Neural crest cell (in vitro differentiated cells): ENCODE measurements around the gene IL12RB2. TPM values are rescaled to one million over a fixed set of nuclear protein-coding genes. Genes with fewer than 3 reads are reported as not detected.

Source experiments
- DNase-seq: peaks from one replicate; pipeline ENCODE4 v3.0.0; 2021; ENCODE audit warnings: low read depth, mixed read lengths, low spot score
- H3K27ac Mint-ChIP-seq: one replicate; pipeline ENCODE4 v1.8.0; 2021; ENCODE audit warnings: mild to moderate bottlenecking, mixed read lengths; ENCODE audit not compliant: unreplicated experiment
- H3K27me3 Mint-ChIP-seq: 2 replicates; pipeline ENCODE4 v1.8.0; 2021; ENCODE audit warnings: low read depth, mild to moderate bottlenecking, mixed read lengths
- H3K36me3 Mint-ChIP-seq: 2 replicates; pipeline ENCODE4 v1.8.0; 2021; ENCODE audit warnings: low read depth, mild to moderate bottlenecking, mixed read lengths
- H3K4me1 Mint-ChIP-seq: 2 replicates; pipeline ENCODE4 v1.8.0; 2021; ENCODE audit warnings: mixed read lengths
- H3K4me3 Mint-ChIP-seq: one replicate; pipeline ENCODE4 v1.8.0; 2021; ENCODE audit warnings: mild to moderate bottlenecking, mixed read lengths
- H3K9me3 Mint-ChIP-seq: 2 replicates; pipeline ENCODE4 v1.8.0; 2021; ENCODE audit warnings: mixed read lengths
- CTCF ChIP-seq: fragments of 200-600 bp; sonication (generic); conservative IDR thresholded peaks from 2 replicates; pipeline ENCODE4 v1.5.0; 2021; ENCODE audit warnings: antibody characterized with exemption, mild to moderate bottlenecking
- total RNA-seq: library from RNA; stranded (reverse); gene quantifications from 2 replicates; pipeline ENCODE4 v1.2.1, GENCODE V29; 2021

The IL12RB2 gene
- total RNA-seq, 1 donor from 2014 or later = 0.19 TPM

- Mint-ChIP-seq H3K36me3 (no peaks in the 10 kb centered on the region), H3K4me3 (no peak overlapping the region), H3K27me3 (no peaks in the 10 kb centered on the region), H3K4me1 (peaks cover 1% of the 10 kb centered on the region), H3K27ac (no peak overlapping the region), H3K9me3 (no peaks in the 10 kb centered on the region)
- TF ChIP-seq CTCF = no peak
- DNase-seq = no peak
These were observed 29.1 kb downstream of the IL12RB2 start for GRCh38 chr1:67336783-67337182.

GRCh38 chr1:67338642-67339041 is 31.0 kb downstream of the IL12RB2 start:
- TF ChIP-seq CTCF = no peak
- Mint-ChIP-seq H3K4me3 (no peak overlapping the region), H3K9me3 (no peaks in the 10 kb centered on the region), H3K36me3 (no peaks in the 10 kb centered on the region), H3K27ac (no peak overlapping the region), H3K27me3 (no peaks in the 10 kb centered on the region), H3K4me1 (peaks cover 9% of the 10 kb centered on the region)
- no peak for DNase-seq

GRCh38 chr1:67339623-67340343 is 32.1 kb downstream of the IL12RB2 start:
- Mint-ChIP-seq H3K4me3 (no peak overlapping the region), H3K27me3 (no peaks in the 10 kb centered on the region), H3K4me1 (peaks cover 9% of the 10 kb centered on the region), H3K27ac (no peak overlapping the region), H3K36me3 (no peaks in the 10 kb centered on the region), H3K9me3 (no peaks in the 10 kb centered on the region)
- DNase-seq = no peak
- TF ChIP-seq CTCF = no peak

GRCh38 chr1:67342076-67342890 is 34.6 kb downstream of the IL12RB2 start:
- H3K4me1 Mint-ChIP-seq = peaks cover 9% of the 10 kb centered on the region
- DNase-seq = no peak
- H3K27me3 Mint-ChIP-seq = peaks cover 3% of the 10 kb centered on the region
- no peaks in the 10 kb centered on the region for H3K36me3 Mint-ChIP-seq
- no peak overlapping the region for H3K4me3 Mint-ChIP-seq
- H3K9me3 Mint-ChIP-seq = no peaks in the 10 kb centered on the region
- H3K27ac Mint-ChIP-seq = no peak overlapping the region
- no peak for TF ChIP-seq CTCF

GRCh38 chr1:67345556-67345955 is 37.9 kb downstream of the IL12RB2 start:
- TF ChIP-seq CTCF = no peak
- H3K27me3 Mint-ChIP-seq = peaks cover 3% of the 10 kb centered on the region
- DNase-seq = no peak
- no peak overlapping the region for H3K4me3 Mint-ChIP-seq
- no peaks in the 10 kb centered on the region for H3K9me3 Mint-ChIP-seq
- H3K36me3 Mint-ChIP-seq = no peaks in the 10 kb centered on the region
- H3K4me1 Mint-ChIP-seq = peaks cover 9% of the 10 kb centered on the region
- H3K27ac Mint-ChIP-seq = no peak overlapping the region
